ENCODE data around the gene MOCS3. TPM values are rescaled to one million over a fixed set of nuclear protein-coding genes. Genes with fewer than 3 reads are reported as not detected.

The MOCS3 gene
- total RNA-seq, 1 experiment from 2014 or later, result 6.4 TPM

- TF ChIP-seq SIN3A (IDR thresholded peaks at IDR 0.05; ENCODE audit: low read depth), result no peak
- TF ChIP-seq YY1 (IDR thresholded peaks at IDR 0.05; ENCODE audit: extremely low read depth, insufficient replicate concordance, low read depth, low read length), result no peak
- no peak for TF ChIP-seq ZBTB33 (IDR thresholded peaks at IDR 0.05; ENCODE audit: extremely low read depth, insufficient replicate concordance, low read length)
- no peak for TF ChIP-seq FOSL1 (IDR thresholded peaks at IDR 0.05; ENCODE audit: low read depth)
- no peak for TF ChIP-seq POLR2AphosphoS5 (IDR thresholded peaks at IDR 0.05; ENCODE audit: low read depth, low read length)
- no peak for TF ChIP-seq EZH2 (IDR thresholded peaks at IDR 0.05)
- TF ChIP-seq ZNF274 (IDR thresholded peaks at IDR 0.05; ENCODE audit: low read depth, low read length), result no peak
- no peak for TF ChIP-seq CBX3 (IDR thresholded peaks at IDR 0.05; ENCODE audit: low read depth)
- no peak for TF ChIP-seq EZH2phosphoT487 (IDR thresholded peaks at IDR 0.05; ENCODE audit: borderline replicate concordance)
- no peak for TF ChIP-seq CEBPB (IDR thresholded peaks at IDR 0.05; ENCODE audit: low read depth)
- no peak for TF ChIP-seq REST (IDR thresholded peaks at IDR 0.05; ENCODE audit: low read depth)
- no peak for TF ChIP-seq CTCF (IDR thresholded peaks at IDR 0.05 in 2 of 3, conservative IDR thresholded peaks at IDR 0.05 in 1 of 3; ENCODE audit: borderline replicate concordance in 1 of 3, insufficient read depth in 1 of 3, low read depth in 2 of 3, low read length in 2 of 3)
- TF ChIP-seq ELF1 (IDR thresholded peaks at IDR 0.05; ENCODE audit: borderline replicate concordance, low read depth), result no peak
- no peak for TF ChIP-seq POLR2A (IDR thresholded peaks at IDR 0.05; ENCODE audit: borderline replicate concordance, extremely low read depth, insufficient read depth, insufficient read length)
- TF ChIP-seq MAX (IDR thresholded peaks at IDR 0.05), result no peak
- no peak for TF ChIP-seq ATF3 (IDR thresholded peaks at IDR 0.05)
- TF ChIP-seq TCF7L2 (IDR thresholded peaks at IDR 0.05; ENCODE audit: borderline replicate concordance, extremely low read depth, insufficient read depth, insufficient read length), result no peak
- TF ChIP-seq SP1 (IDR thresholded peaks at IDR 0.05; ENCODE audit: low read depth), result no peak
These were observed 15.5 kb upstream of the MOCS3 start for GRCh38 chr20:50943069-50943468.

More at GRCh38 chr20:50943069-50943468, 15.5 kb upstream of the MOCS3 start:
- no peak overlapping the region for H3K27ac ChIP-seq (ENCODE audit: low read depth, low read length)
- H3K4me3 ChIP-seq (replicated peaks in 1 of 2; ENCODE audit: low read depth in 1 of 2, low read length in 2 of 2), result no peak overlapping the region
- H3K4me2 ChIP-seq (ENCODE audit: low read length), result no peak overlapping the region
- no peaks in the 10 kb centered on the region for H4K20me1 ChIP-seq (ENCODE audit: insufficient read depth)
- BruUV-seq (replicated peaks), result no TSS peak
- no peak overlapping the region for H2AFZ ChIP-seq (ENCODE audit: low read depth, low read length, poor library complexity, severe bottlenecking)
- ChIA-PET POLR2A (no interaction called here), RAD21 (ENCODE audit: low non-redundant PET in 1 of 2, low total read pairs in 2 of 2, uncharacterized antibody in 2 of 2, unreplicated experiment in 2 of 2) (no interaction called here), CTCF (no interaction called here)
- H3K4me1 ChIP-seq (ENCODE audit: control insufficient read depth in 1 of 2, insufficient read depth in 2 of 2, low read length in 2 of 2), result no peaks in the 10 kb centered on the region
- no peak for ATAC-seq
- H3K79me2 ChIP-seq (ENCODE audit: insufficient read depth, low read length), result peaks cover 46% of the 10 kb centered on the region
- H3K9ac ChIP-seq (ENCODE audit: low read length), result no peak overlapping the region
- H3K27me3 ChIP-seq (ENCODE audit: insufficient read depth, low read length), result no peaks in the 10 kb centered on the region
- intact Hi-C loops (cut with micrococcal nuclease), result no loop called here
- no peaks in the 10 kb centered on the region for H3K9me2 ChIP-seq (ENCODE audit: insufficient read depth)
- no peaks in the 10 kb centered on the region for H3K9me3 ChIP-seq (ENCODE audit: control insufficient read depth in 1 of 2, insufficient read depth in 1 of 2, low read depth in 1 of 2, low read length in 2 of 2)
- no peak for DNase-seq (ENCODE audit: low read depth, low spot score)
- peaks cover 61 to 68% of the 10 kb centered on the region in 2 experiments for H3K36me3 ChIP-seq (ENCODE audit: control insufficient read depth in 1 of 2, insufficient read depth in 2 of 2, low read length in 2 of 2)
